ENCODE data around the gene DAPK3. TPM values are rescaled to one million over a fixed set of nuclear protein-coding genes. Genes with fewer than 3 reads are reported as not detected.
A peak's percentile ranks its signal among the peaks of the same experiment; 100 is the strongest.
"Not testable (repeated sequence)": the region's sequence is repeated elsewhere in the genome, so short reads cannot be mapped to it uniquely, and the experiment has no call there.

Gene DAPK3
- 69.0 TPM for total RNA-seq

DNA sequence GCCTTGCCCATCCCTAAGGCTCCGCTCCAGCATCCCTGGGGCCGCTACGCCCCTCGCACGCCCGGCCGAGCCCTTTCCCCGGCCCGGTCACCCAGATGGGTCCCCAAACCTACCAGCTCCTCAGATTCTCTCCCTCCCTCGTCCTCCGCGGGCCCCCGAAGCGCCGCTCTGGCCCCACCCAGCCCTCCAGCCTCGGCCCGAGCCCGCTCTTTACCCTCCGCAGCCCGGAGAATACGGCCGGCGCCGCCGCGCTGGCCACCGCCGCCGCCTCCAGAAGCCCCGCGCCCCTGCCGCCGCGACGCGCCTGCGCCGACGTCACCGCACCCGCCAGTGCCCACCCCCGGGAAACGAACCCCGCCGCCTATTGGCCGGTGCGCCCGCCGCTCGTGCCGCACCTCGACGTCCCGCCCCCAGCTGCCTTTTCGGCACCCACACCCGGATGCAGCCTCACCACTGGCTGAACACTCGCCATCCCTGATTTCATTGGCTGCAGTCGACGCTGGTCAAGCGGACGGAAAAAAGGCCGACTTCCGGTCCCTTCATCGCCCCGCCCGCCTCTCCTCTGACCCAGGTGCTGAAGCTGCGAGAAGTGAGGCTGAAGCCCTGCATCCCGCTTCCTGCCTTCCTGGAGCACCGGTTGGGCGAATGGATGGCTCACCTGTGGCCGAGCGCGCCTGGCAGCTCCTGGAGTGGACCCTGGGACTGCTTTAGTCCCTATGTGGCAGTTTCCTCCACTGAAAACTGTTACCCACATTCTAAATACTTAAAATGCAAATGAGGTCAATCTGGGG, at the start of gene DAPK3:
Gene DAPK3, minus strand, starts transcription at position 292 of the 791 bp plus-strand sequence. CDS start 1,364 bp downstream, outside the sequence.
- intact Hi-C loops (cut with DNase I) = no loop called here
- DNase-seq (ENCODE audit: low spot score) (peak; percentile 98), ATAC-seq (peak; percentile 94)

- intact Hi-C loops (cut with DNase I) = no loop called here
- DNase-seq (ENCODE audit: low spot score) (peak; percentile 55), ATAC-seq (no peak)
Measured at GRCh38 chr19:4019578-4019977, 48.7 kb upstream of the DAPK3 start.

DNA sequence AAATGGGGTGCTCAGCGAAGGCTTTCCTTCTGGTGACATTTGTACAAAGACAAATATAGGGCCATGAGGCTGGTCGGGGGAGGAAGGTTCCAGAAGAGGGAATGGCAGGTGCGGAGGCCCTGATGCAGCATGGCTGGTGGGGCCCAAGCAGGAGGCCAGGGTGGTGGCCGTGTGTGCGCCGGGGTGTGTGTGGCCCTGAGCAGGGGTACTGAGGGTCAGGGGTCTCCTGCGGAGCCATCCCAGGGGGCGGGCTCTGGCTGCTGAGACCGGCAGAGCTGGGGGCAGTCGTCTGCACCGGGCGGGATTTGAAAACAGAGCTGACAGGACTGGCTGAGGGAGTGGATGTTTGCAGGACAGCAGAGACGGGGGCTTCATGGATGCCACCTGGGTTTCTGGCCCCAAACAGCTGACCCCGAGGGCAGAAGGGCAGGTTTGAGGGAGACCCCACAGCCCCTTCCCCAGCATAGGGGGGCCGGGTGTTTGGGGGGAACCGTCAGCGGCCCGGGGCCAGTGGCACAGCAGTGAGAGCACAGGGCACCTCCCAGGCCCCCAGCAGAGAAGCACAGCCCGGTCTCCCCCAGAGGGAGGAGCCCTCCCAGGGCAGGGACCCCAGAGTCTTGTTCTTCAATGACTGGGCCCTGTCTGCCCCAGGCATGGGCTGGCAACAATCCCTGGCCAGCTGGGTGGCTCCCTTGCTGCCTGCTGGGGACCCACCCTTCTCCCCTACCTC, 48.0 kb upstream of the DAPK3 start:
- DNase-seq (ENCODE audit: low spot score) = no peak
- intact Hi-C loops (cut with DNase I) = no loop called here
- no peak for ATAC-seq

GRCh38 chr19:4018140-4018613, 47.3 kb upstream of the DAPK3 start:
- no peak for ATAC-seq
- intact Hi-C loops (cut with DNase I) = no loop called here
- DNase-seq (ENCODE audit: low spot score) = no peak

GRCh38 chr19:4016903-4017638, 46.2 kb upstream of the DAPK3 start:
- DNase-seq (ENCODE audit: low spot score) = no peak
- ATAC-seq = no peak
- intact Hi-C loops (cut with DNase I) = no loop called here

DNA sequence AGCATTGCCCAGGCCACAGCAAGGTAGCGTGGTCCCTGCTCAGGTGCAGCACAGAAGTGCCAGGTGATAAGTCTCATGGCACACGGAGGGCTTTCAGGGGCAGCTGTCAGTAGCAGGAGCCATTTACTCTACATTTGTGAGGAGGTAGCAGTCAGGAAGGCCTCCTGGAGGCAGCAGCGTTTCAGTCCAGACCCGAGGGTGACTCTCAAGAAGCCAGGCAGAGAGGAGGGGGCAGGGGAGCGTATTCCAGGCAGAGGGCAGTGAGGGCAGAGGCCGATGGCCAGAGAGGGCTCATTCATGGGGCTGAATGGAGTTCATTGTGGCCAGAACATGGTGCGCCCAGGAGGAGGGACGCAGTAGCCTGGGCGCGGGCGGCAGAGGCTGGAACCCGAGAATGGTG, 45.6 kb upstream of the DAPK3 start:
- intact Hi-C loops (cut with DNase I) = no loop called here
- ATAC-seq (peak; percentile 47), DNase-seq (ENCODE audit: low spot score) (no peak)

DNA sequence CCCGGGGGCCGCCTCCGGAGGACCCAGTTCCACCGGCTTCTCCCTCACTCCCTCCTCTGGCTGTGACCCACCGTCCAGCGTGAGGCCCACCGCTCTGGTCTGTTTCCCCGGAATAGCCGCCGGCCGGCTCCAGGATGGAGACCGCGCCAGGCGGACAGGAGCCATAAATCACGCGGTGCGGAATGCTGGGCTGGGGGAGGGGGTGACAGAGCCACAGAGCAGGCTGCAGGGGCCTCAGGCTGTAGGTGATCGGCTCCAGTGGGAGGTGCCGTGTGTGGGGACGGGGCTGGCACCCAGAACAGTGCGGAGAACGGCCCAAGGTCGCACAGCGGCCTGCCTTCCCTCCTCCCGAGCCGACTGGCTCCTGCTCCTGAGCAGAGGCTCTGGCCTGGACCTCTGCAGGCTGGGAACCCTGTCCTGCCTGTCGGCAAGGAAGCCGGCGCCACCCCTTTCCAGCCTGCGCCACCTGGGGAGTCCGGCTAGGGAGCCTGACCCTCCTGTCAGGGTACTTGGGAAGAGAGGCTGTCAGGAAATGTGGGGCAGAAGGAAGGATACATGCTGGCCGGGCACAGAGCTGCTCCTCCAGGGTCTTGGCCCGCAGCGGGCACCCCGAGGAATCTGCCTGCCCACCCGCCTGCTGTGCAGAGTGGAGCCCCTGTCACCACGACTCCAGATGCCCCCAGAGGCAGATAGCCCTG, 45.0 kb upstream of the DAPK3 start:
- intact Hi-C loops (cut with DNase I) = no loop called here
- peak; percentile 11 for ATAC-seq
- no peak for DNase-seq (ENCODE audit: low spot score)

GRCh38 chr19:4014541-4015491, 43.9 kb upstream of the DAPK3 start:
- ATAC-seq (peak; percentile 56), DNase-seq (ENCODE audit: low spot score) (no peak)
- intact Hi-C loops (cut with DNase I) = loop anchor here (5.0 kb wide), 1 partner anchor 37 kb away; no protein-coding TSS in a partner anchor

- DNase-seq (ENCODE audit: low spot score) (no peak), ATAC-seq (peak; percentile 2)
- intact Hi-C loops (cut with DNase I) = loop anchor here (5.0 kb wide), 1 partner anchor 38 kb away; no protein-coding TSS in a partner anchor
Measured at GRCh38 chr19:4013886-4014540, 43.1 kb upstream of the DAPK3 start.

DNA sequence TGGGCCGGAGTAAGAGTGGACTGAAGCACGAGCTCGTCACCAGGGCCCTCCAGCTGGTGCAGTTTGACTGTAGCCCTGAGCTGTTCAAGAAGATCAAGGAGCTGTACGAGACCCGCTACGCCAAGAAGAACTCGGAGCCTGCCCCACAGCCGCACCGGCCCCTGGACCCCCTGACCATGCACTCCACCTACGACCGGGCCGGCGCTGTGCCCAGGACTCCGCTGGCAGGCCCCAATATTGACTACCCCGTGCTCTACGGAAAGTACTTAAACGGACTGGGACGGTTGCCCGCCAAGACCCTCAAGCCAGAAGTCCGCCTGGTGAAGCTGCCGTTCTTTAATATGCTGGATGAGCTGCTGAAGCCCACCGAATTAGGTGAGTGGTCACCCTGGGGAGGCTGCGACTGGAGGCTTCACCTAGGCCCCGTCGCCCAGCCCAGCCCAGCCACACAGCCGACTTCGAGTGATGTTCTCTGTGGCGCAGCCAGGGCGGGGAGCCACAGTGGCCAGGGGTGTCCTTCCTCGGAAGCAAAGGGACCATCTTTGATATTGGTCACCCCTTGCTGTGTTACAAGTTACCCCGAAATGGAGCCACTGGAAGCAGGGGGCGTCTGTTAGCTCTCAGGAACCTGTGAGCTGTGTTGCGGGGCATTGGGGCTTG, 42.2 kb upstream of the DAPK3 start:
- ATAC-seq = no peak
- intact Hi-C loops (cut with DNase I) = loop anchor here (5.0 kb wide), 1 partner anchor 39 kb away; no protein-coding TSS in a partner anchor
- no peak for DNase-seq (ENCODE audit: low spot score)

- intact Hi-C loops (cut with DNase I) = loop anchor here (5.0 kb wide), 1 partner anchor 40 kb away; no protein-coding TSS in a partner anchor
- ATAC-seq (no peak), DNase-seq (ENCODE audit: low spot score) (no peak)
Measured at GRCh38 chr19:4012092-4012974, 41.4 kb upstream of the DAPK3 start.

DNA sequence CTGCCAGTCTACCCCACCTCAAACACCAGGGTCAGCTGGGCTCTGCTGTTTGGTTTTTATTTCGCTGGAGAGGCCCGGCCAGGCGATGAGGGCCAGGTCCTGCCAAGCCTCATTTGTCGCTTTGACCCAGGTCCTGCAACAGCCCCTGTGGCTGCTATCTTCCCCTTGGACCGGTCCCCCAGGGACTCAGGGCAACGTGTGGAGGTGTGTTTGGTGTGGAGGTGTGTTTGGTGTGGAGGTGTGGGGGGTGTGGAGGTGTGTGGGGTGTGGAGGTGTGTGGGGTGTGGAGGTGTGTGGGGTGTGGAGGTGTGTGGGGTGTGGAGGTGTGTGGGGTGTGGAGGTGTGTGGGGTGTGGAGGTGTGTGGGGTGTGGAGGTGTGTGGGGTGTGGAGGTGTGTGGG, 40.5 kb upstream of the DAPK3 start:
- not testable (repeated sequence) for DNase-seq (ENCODE audit: low spot score); ATAC-seq
- intact Hi-C loops (cut with DNase I) = loop anchor here (5.0 kb wide), 1 partner anchor 41 kb away; no protein-coding TSS in a partner anchor

- no peak for ATAC-seq
- DNase-seq (ENCODE audit: low spot score) = no peak
- intact Hi-C loops (cut with DNase I) = loop anchor here (5.0 kb wide), 1 partner anchor 42 kb away; no protein-coding TSS in a partner anchor
Measured at GRCh38 chr19:4010808-4011110, 39.9 kb upstream of the DAPK3 start.

DNA sequence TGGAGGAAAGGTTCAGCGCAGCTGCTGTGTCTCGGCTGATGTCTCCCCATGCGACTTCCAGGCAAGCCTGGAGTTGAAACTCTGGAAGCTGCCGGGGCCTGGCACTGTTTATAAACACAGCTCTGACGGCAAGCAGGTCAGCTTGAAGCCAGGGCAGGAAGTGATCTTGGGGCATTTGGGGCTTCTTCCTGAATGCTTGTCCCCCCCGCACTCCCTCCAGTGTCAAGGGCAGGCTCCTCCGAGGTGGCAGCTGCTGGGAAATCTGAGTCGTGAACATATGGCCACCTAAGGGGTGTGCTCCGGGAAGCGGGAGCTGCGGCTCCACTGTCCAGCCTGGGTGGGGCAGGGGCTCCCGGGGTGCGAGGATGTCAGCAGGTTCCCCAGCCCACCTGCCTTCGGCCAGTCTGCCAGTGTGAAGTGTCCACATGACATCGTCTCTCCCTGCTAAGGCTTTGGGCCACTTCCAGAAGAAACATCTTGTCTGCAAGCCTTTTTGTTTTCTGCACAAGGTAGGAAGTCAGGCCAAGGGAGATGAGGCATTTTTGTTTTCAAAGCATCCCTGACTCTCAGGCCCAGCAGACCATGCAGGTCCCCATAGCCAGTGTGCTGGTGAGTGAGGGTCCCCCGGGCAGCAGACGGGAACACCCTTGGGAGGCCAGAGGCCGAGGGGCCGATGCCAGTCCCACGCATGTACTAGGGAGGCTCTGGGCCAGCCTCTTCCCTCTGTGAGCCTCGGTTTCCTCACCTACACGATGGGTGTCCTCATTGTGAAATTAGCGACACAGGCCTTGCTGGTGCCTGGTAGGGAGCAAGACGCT, 39.3 kb upstream of the DAPK3 start:
- no peak for ATAC-seq
- intact Hi-C loops (cut with DNase I) = loop anchor here (5.0 kb wide), 1 partner anchor 42 kb away; no protein-coding TSS in a partner anchor
- DNase-seq (ENCODE audit: low spot score) = no peak

Measured in sciatic nerve (tissue), 2 donors.